Left lung (tissue), 10 donors: ENCODE results near the gene CLK1. TPM values are rescaled to one million over a fixed set of nuclear protein-coding genes. Genes with fewer than 3 reads are reported as not detected.

Experiments
- ATAC-seq: fragments of 200-7000 bp; cut with Tn5 transposase; one replicate; pipeline ENCODE4 v1.9.1; 2020; ENCODE audit warnings: moderate library complexity
- DNase-seq, 4 donors: peaks; one replicate each; pipeline ENCODE4 v3.0.0-alpha.2; 2013 to 2020
- H3K27ac ChIP-seq, 2 donors: fragments of 200-600 bp; sonication (generic) in 1 of 2; one replicate each; pipeline versions ENCODE4 v1.5.0 to v1.8.0; 2020 to 2021
- H3K27me3 ChIP-seq, 2 donors: fragments of 200-600 bp; sonication (generic) in 1 of 2; one replicate each; pipeline versions ENCODE4 v1.5.0 to v1.8.0; 2020 to 2021
- H3K36me3 ChIP-seq, 2 donors: fragments of 200-600 bp; sonication (generic) in 1 of 2; one replicate each; pipeline versions ENCODE4 v1.5.0 to v1.8.0; 2020 to 2021
- H3K4me1 ChIP-seq, 2 donors: fragments of 200-600 bp; one replicate each; pipeline ENCODE4 v1.8.0; 2021
- H3K4me3 ChIP-seq, 2 donors: fragments of 200-600 bp; sonication (generic) in 1 of 2; one replicate each; pipeline versions ENCODE4 v1.5.0 to v1.8.0; 2020 to 2021; ENCODE audit warnings: mild to moderate bottlenecking in 1 of 2
- H3K9me3 ChIP-seq, 2 donors: fragments of 200-600 bp; sonication (generic) in 1 of 2; one replicate each; pipeline versions ENCODE4 v1.5.0 to v1.8.0; 2020 to 2021
- CTCF ChIP-seq, 2 donors: fragments of 200-600 bp; sonication (generic) in 1 of 2; IDR thresholded peaks; one replicate each; pipeline versions ENCODE4 v1.5.0 to v1.8.0; 2021; ENCODE audit warnings: antibody characterized with exemption in 2 of 2
- intact Hi-C, 2 donors: fragments of 100-400 bp; cut with DNase I; formaldehyde crosslinking; loops; one replicate each; pipeline versions ENCODE4 v1.11.2 to v1.14.2; 2022
- polyA plus RNA-seq, 6 donors: library from polyadenylated mRNA; unstranded; fragments of 120-200 nt; gene quantifications; one replicate each; pipeline ENCODE4 v1.2.1, GENCODE V29; 2013; ENCODE audit not compliant: insufficient read length in 6 of 6
- total RNA-seq, 2 donors: library from RNA; stranded (reverse); fragmentation: NEBNext Ultra II Directional; extraction: Animal tissue kit (Norgen Biotek cat#: 25700); gene quantifications; one replicate each; pipeline ENCODE4 v1.2.1, GENCODE V29; 2021
- donor health status: DM: no; HTN: yes; CAD: no.
- donor health status: DM: no; HTN: no; CAD: no.

The CLK1 gene
- total and polyA plus RNA-seq, 8 donors: 75.9 to 423 (median 307) TPM

- H3K36me3 ChIP-seq: peaks cover 0 to 26% of the 10 kb centered on the region in 2 donors
- no peaks in the 10 kb centered on the region for H3K9me3 ChIP-seq
- no peak for TF ChIP-seq CTCF (IDR thresholded peaks at IDR 0.05)
- H3K4me3 ChIP-seq: peak overlapping the region; percentile 94 to 98
- no peak for ATAC-seq
- H3K27ac ChIP-seq: peak overlapping the region; percentile 98 to 100
- no peak for DNase-seq
- intact Hi-C loops: loop anchor here in 1 of 2 donors (10.0 kb wide), 1 partner anchor 96 kb away; no protein-coding TSS in a partner anchor
- peaks cover 5 to 41% of the 10 kb centered on the region in 2 donors for H3K4me1 ChIP-seq
- H3K27me3 ChIP-seq: no peaks in the 10 kb centered on the region
Measured at GRCh38 chr2:200810998-200811332, 53.5 kb downstream of the CLK1 start.

- Histone ChIP-seq H3K27me3 (no peaks in the 10 kb centered on the region), H3K27ac (peak overlapping the region; percentile 98 to 100), H3K36me3 (peaks cover 0 to 21% of the 10 kb centered on the region in 2 donors), H3K9me3 (no peaks in the 10 kb centered on the region), H3K4me1 (peaks cover 5 to 41% of the 10 kb centered on the region in 2 donors), H3K4me3 (peak overlapping the region; percentile 94 to 98)
- DNase-seq: peak in 2 of 4 donors; percentile 65 to 81
- ATAC-seq: peak; percentile 25
- intact Hi-C loops: loop anchor here in 1 of 2 donors (10.0 kb wide), 1 partner anchor 96 kb away; no protein-coding TSS in a partner anchor
- no peak for TF ChIP-seq CTCF (IDR thresholded peaks at IDR 0.05)
Measured at GRCh38 chr2:200810252-200810997, 54.0 kb downstream of the CLK1 start.

GRCh38 chr2:200809506-200810251 is 54.8 kb downstream of the CLK1 start:
- intact Hi-C loops: loop anchor here in 1 of 2 donors (10.0 kb wide), 1 partner anchor 95 kb away; no protein-coding TSS in a partner anchor
- Histone ChIP-seq H3K4me3 (no peak overlapping the region), H3K27ac (peak overlapping the region; percentile 98 to 100), H3K27me3 (no peaks in the 10 kb centered on the region), H3K36me3 (peaks cover 0 to 13% of the 10 kb centered on the region in 2 donors), H3K9me3 (no peaks in the 10 kb centered on the region), H3K4me1 (peaks cover 5 to 35% of the 10 kb centered on the region in 2 donors)
- no peak for TF ChIP-seq CTCF (IDR thresholded peaks at IDR 0.05)
- DNase-seq: no peak
- no peak for ATAC-seq

Other genes with a start within 250 kb of the CLK1 start
- gene BZW1, start 52.7 kb downstream of the CLK1 start, total RNA-seq: 100 to 1,000 TPM; 211 TPM
- gene BZW1, start 52.7 kb downstream of the CLK1 start, polyA plus RNA-seq: 100 to 1,000 TPM; 207 to 255 (median 230) TPM
- gene PPIL3, start 24.4 kb upstream of the CLK1 start, total RNA-seq: 10 to 100 TPM; 26.0 to 31.0 TPM
- gene PPIL3, start 24.4 kb upstream of the CLK1 start, polyA plus RNA-seq: 100 to 1,000 TPM in 1 of 6 donors, 10 to 100 TPM in 5; 62.2 to 100 (median 95.8) TPM
- 10 to 100 TPM; 18.4 to 26.2 TPM for gene NIF3L1, start 24.7 kb upstream of the CLK1 start, total RNA-seq
- 10 to 100 TPM; 29.8 to 37.1 (median 33.2) TPM for gene NIF3L1, start 24.7 kb upstream of the CLK1 start, polyA plus RNA-seq
- gene ORC2, start 99.0 kb upstream of the CLK1 start, total RNA-seq: 10 to 100 TPM; 25.6 to 35.0 TPM
- 10 to 100 TPM; 32.2 to 46.1 (median 39.4) TPM for gene ORC2, start 99.0 kb upstream of the CLK1 start, polyA plus RNA-seq
- gene HYCC2, start 207.0 kb upstream of the CLK1 start, total RNA-seq: 10 to 100 TPM; 24.2 to 37.9 TPM
- gene HYCC2, start 207.0 kb upstream of the CLK1 start, polyA plus RNA-seq: 10 to 100 TPM; 13.4 to 15.7 (median 14.8) TPM
- 10 to 100 TPM; 92.1 to 92.9 TPM for gene NDUFB3, start 207.3 kb upstream of the CLK1 start, total RNA-seq
- 10 to 100 TPM; 58.2 to 69.3 (median 64.3) TPM for gene NDUFB3, start 207.3 kb upstream of the CLK1 start, polyA plus RNA-seq